GM21723 (cell line): ENCODE measurements around the gene IFITM10.
"Not testable (repeated sequence)": the region's sequence is repeated elsewhere in the genome, so short reads cannot be mapped to it uniquely, and the experiment has no call there.

Experiments used
- ATAC-seq: cut with Tn5 transposase; IDR thresholded peaks from one replicate; pipeline ENCODE4 v1.9.1; 2021; ENCODE audit warnings: mild to moderate bottlenecking, moderate library complexity; ENCODE audit not compliant: unreplicated experiment

Gene IFITM10

GRCh38 chr11:1778141-1778911, 27.9 kb upstream of the IFITM10 start:
- ATAC-seq, result no peak

DNA sequence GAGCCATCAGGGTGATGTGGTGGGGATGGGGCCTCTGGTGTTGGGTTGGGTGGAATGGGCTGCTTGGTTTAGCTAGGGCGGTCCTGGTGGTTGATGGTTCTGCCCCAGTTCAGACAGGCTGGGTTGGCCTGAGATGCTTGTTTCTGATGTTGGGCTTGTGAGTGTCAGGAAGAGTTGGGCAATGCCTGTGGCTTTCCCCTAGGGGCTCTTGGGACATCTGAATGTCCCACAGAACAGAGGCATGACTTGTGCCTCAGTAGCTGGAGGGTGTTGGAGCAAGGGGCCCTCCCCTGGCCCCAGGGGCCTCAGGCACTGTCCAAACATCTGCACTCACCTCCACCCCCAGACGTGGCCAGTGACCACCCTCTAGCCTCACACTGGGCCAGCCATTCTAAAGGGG, 27.3 kb upstream of the IFITM10 start:
- no peak for ATAC-seq

GRCh38 chr11:1776944-1777715, 26.7 kb upstream of the IFITM10 start:
- ATAC-seq, result no peak

DNA sequence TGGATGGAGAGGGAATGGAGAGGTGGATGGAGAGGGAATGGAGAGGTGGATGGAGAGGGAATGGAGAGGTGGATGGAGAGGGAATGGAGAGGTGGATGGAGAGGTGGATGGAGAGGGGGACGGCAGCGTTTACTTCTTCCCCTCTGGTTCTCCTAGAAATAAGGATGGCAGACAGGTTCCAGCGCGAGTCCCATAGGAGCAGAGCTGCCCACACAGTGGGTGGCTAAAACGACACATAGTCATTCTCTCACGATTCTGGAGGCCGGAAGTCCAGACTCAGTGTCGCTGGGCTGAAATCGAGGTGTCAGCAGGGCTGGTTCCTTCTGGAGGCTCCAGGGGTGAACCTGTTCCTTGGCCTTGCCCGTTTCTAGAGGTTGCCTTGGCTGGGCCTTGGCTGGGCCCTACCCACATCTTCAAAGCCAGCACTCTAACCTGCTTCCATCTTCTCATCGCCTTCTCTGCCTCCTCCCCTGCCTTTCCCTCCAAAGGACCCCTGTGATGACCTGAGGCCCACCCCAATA, 26.0 kb upstream of the IFITM10 start:
- ATAC-seq, result no peak

DNA sequence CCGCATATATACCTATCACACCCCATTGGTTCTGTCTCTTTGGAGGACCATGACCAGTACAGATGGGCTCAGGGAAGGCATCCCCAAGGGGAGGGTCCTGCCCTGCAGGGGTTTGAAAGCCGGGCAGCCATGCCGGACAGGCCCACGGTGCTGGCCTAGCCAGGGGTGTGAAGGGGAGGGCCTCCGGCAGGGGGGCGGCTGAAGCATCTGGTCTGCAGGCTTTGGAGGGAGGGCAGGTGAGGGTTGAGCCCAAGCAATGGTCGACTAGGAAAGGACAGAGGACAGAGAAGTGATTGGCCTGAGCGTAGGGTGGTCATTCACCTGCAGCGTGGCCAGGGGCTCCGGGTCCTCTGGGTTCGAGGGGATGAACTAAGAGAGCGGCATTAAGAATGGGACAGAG, 24.5 kb upstream of the IFITM10 start:
- no peak for ATAC-seq

DNA sequence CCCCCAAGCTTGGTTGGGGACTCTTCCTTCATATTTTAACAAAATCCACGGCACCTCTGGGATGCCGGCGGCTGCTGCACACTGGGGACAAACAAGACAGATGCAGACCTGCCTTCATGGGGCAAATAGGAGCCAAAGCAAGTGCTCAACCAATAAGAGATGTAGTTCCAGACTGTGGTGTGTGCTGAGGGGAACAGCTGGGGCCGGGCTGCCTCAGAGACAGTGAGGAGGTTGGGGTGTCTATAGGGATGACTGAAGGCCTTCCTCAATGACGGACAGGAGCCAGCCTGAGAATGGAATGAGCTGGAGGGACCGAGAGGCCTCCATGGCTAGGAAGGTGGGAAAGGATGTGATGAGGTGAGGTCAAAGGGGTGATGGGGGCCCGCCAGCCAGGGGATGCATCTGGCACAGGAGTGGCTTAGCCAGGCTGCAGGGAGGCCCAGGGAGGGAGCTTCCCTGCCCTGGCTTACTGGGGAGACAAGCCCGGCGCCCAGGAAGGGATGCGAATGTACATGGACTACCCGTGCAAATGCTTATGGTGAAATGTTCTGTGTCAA, 23.7 kb upstream of the IFITM10 start:
- ATAC-seq, result no peak

DNA sequence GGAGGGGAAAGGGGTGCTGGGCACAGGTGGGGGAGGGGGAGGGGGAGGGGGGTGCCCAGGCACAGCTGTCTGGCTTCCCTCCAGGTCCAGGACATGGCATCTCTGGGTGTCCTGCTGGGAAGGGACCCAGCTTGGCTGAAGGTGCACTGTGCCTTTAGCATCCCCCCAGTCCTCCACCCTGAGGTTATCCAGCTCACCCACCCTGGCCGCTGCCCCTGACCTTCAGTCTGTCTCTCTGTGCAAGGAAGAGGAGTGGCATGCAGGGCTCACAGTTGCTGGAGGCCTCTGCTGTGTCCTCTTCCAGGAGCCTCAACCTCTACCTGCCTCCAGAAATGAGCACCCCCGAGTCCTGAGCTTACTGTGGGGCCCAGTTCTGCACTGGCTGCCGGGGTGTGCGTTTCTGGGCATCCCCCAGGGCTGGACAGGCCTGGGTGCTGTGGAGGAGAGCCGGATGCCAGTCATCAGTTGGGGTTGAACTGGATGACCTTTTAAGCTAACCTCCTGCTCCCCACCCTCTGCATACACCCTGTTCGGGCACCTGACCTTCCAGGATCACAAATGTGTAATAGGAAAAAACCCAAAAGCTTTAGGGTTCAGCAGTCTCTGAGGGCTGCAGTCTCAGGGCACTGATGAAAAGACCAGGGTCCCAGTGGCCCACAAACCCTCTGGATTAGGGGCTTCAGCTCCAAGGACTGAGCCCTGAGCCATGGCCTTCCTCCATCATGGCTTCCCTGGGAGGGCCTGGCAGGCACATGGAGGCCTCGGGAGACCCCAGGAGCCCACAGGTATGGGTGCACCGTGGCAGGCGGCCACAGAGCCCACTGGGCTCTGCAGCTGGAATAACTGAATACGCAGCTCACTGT, 23.0 kb upstream of the IFITM10 start:
- ATAC-seq, result no peak

- ATAC-seq, result no peak
Observed at GRCh38 chr11:1772270-1773130, 22.1 kb upstream of the IFITM10 start.

DNA sequence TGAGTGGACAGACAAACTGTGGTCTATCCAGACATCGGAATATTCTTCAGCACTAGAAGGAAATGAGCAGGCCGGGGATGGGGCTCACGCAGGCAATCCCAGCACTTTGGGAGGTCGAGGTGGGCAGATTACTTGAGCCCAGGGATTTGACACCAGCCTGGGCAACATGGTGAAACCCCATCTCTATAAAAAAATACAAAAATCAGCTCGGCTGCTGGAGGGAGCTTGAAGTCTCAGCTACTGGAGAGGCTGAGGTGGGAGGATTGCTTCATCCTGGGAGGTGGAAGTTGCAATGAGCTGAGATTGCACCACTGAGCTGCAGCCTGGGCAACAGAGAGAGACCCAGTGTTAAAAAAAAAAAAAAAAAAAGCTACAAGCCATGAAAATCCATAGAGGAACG, 21.3 kb upstream of the IFITM10 start:
- ATAC-seq, result no peak

GRCh38 chr11:1771273-1771672, 20.9 kb upstream of the IFITM10 start:
- ATAC-seq, result no peak

GRCh38 chr11:1770528-1770927, 20.1 kb upstream of the IFITM10 start:
- no peak for ATAC-seq

GRCh38 chr11:1770061-1770460, 19.7 kb upstream of the IFITM10 start:
- ATAC-seq, result no peak

DNA sequence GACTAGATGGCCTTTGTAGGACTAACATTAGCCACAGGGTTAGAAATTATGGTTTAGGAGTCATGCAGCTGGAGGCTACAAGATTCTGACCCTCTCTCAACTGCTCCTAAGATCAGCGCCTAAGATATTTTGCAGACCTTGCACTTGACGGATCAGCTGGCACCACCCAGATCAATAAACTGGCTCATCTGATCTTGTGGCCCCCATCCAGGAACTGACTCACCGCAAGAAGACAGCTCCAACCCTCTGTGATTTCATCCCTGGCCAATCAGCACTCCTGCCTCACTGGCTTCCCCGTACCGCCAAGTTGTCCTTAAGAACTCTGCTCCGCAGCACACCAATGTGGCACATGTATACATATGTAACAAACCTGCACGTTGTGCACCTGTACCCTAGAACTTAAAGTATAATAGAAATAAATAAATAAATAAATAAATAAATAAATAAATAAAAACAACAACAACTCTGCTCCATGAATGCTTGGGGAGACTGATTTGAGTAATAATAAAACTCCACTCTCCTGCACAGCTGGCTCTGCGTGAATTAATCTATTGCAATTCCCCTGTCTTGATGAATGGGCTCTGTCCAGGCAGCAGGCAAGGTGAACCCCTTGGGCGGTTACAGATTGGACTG, 19.0 kb upstream of the IFITM10 start:
- ATAC-seq, result not testable (repeated sequence)

- no peak for ATAC-seq
Observed at GRCh38 chr11:1768141-1768469, 17.7 kb upstream of the IFITM10 start.

GRCh38 chr11:1767399-1768140, 17.2 kb upstream of the IFITM10 start:
- ATAC-seq, result no peak

DNA sequence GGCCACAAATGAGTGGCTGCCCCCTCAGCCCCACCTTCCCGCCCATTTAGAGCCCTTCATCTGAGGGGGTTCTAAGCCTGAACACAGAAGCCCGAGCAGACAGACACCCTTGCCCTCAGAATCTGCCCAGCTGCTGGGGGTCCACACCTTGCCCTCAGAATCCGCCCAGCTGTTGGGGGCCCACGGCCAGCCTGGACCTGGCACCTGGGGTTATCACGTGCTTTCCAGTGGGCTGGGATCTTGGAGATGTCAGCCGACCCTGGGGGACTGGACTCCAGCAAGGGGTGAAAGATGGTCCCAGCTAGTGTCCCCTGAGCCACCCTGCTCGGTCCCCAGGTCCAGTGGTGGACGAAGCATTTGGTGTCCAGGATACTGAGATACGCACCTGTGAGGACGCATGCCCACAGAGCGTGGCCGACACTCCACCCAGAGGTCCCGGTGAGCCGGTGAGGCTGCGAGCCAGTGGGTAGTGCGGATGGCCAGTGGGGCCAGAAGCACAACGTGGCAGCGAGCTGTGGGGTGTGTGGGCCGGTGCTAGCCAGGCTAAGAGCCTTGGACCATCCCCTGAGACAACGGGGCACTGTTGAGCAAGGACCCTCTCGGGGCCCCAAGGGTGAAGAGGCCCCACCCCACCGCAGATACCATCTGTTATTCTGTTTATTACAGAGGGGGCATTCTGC, 16.5 kb upstream of the IFITM10 start:
- ATAC-seq, result no peak

GRCh38 chr11:1765871-1766718, 15.7 kb upstream of the IFITM10 start:
- ATAC-seq, result no peak
